Measurements from ENCODE around the gene SLC16A6. TPM values are rescaled to one million over a fixed set of nuclear protein-coding genes. Genes with fewer than 3 reads are reported as not detected.

SLC16A6 gene
- total RNA-seq, 2 donors from 2014 or later, result 0.41 to 1.2 TPM

DNA sequence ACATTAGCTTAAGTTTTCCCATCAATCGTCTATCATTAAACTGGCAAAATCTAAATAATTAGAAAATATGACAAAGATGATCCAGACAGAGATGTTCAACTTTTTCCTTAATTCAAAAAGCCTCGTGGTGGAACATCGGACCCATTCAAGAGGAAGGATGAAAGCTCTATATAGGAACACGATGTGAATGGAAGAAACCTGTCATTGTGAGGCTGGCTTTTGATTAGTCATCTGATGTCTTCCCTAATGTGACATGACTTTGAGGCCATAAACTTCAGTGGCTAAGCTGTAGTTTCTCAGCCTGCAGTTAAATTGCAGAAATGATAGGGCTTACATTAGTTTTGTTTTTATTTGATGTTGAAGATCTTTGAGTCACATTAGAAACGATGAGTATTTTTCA lies 42.0 kb downstream of the SLC16A6 start:
- peak overlapping the region; percentile 93 to 98 for H3K27ac ChIP-seq
- no peak for ATAC-seq (ENCODE audit: insufficient number of reproducible peaks, low FRiP score, low read depth)
- peaks cover 13% of the 10 kb centered on the region for H3K36me3 ChIP-seq
- H3K27me3 ChIP-seq (replicated peaks; ENCODE audit: insufficient read depth), result no peaks in the 10 kb centered on the region
- H3K9me3 ChIP-seq, result no peaks in the 10 kb centered on the region
- DNase-seq (ENCODE audit: low spot score), result no peak
- TF ChIP-seq, protein P1, sequence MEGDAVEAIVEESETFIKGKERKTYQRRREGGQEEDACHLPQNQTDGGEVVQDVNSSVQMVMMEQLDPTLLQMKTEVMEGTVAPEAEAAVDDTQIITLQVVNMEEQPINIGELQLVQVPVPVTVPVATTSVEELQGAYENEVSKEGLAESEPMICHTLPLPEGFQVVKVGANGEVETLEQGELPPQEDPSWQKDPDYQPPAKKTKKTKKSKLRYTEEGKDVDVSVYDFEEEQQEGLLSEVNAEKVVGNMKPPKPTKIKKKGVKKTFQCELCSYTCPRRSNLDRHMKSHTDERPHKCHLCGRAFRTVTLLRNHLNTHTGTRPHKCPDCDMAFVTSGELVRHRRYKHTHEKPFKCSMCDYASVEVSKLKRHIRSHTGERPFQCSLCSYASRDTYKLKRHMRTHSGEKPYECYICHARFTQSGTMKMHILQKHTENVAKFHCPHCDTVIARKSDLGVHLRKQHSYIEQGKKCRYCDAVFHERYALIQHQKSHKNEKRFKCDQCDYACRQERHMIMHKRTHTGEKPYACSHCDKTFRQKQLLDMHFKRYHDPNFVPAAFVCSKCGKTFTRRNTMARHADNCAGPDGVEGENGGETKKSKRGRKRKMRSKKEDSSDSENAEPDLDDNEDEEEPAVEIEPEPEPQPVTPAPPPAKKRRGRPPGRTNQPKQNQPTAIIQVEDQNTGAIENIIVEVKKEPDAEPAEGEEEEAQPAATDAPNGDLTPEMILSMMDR (IDR thresholded peaks at IDR 0.05), result no peak
- H3K4me1 ChIP-seq (ENCODE audit: control insufficient read depth in 1 of 2, low read depth in 2 of 2), result peaks cover 7 to 23% of the 10 kb centered on the region in 2 donors
- peak overlapping the region; percentile 97 for H3K4me3 ChIP-seq

- H3K4me3 ChIP-seq, result peak overlapping the region; percentile 97
- TF ChIP-seq, protein P1 (IDR thresholded peaks at IDR 0.05), result no peak
- H3K27ac ChIP-seq, result peak overlapping the region; percentile 93 to 98
- H3K27me3 ChIP-seq (replicated peaks; ENCODE audit: insufficient read depth), result no peaks in the 10 kb centered on the region
- H3K36me3 ChIP-seq, result peaks cover 13% of the 10 kb centered on the region
- ATAC-seq (ENCODE audit: insufficient number of reproducible peaks, low FRiP score, low read depth) (peak; percentile 64), DNase-seq (ENCODE audit: low spot score) (no peak)
- no peaks in the 10 kb centered on the region for H3K9me3 ChIP-seq
- peaks cover 7 to 23% of the 10 kb centered on the region in 2 donors for H3K4me1 ChIP-seq (ENCODE audit: control insufficient read depth in 1 of 2, low read depth in 2 of 2)
These were observed 42.6 kb downstream of the SLC16A6 start for GRCh38 chr17:68248199-68248825.

DNA sequence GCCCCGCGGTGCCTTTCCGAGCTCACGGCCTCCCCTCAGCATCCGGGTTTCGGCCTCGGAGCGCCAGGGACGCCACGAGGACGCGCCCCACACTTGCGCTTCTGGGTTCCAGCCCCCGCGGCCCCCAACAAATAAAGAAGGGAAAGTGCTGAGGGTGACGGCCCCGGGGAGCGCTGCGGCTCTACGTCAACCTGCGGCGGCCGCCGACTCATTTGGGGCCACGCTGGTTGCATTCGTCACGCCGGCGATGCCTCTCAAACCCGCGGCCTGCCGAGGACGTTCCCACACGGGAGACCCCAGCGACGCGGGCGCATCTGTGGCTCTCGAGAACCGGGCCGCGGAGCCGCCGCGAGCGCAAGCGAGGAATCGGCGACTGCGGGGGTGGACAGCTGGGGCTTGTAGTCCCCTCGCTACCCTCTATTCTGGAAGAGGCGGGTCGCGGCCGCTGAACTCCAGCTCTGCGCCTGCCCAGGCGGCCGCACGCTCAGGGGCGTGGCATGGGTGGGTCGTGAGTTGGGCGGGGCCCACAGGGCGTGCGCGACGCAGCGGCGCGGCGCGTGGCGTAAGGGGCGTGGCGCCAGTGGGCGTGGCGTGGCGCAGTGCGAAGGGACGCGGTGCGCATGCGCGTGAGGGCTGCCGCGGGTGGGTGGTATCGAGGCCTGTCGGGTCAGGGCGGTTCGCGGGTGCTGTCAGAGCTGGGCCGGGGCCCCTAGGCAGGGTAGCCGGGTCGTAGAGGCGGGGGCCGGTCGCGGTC lies 43.3 kb downstream of the SLC16A6 start, which contains the start of gene AMZ2:
Gene AMZ2 (plus strand): TSS at position 599 of the 754 bp plus-strand sequence. CDS start 2,145 bp downstream, outside the sequence.
- Histone ChIP-seq H3K4me3 (peak within 1 kb of the TSS; percentile 97), H3K4me1 (ENCODE audit: control insufficient read depth in 1 of 2, low read depth in 2 of 2) (peaks cover 7 to 23% of the 10 kb centered on the region in 2 donors), H3K9me3 (no peaks in the 10 kb centered on the region), H3K36me3 (peaks cover 13% of the 10 kb centered on the region), H3K27ac (peak within 1 kb of the TSS; percentile 93 to 98), H3K27me3 (replicated peaks; ENCODE audit: insufficient read depth) (no peaks in the 10 kb centered on the region)
- peak; percentile 91 for ATAC-seq (ENCODE audit: insufficient number of reproducible peaks, low FRiP score, low read depth)
- TF ChIP-seq, protein P1 (IDR thresholded peaks at IDR 0.05), result no peak
- DNase-seq (ENCODE audit: low spot score), result peak; percentile 74

DNA sequence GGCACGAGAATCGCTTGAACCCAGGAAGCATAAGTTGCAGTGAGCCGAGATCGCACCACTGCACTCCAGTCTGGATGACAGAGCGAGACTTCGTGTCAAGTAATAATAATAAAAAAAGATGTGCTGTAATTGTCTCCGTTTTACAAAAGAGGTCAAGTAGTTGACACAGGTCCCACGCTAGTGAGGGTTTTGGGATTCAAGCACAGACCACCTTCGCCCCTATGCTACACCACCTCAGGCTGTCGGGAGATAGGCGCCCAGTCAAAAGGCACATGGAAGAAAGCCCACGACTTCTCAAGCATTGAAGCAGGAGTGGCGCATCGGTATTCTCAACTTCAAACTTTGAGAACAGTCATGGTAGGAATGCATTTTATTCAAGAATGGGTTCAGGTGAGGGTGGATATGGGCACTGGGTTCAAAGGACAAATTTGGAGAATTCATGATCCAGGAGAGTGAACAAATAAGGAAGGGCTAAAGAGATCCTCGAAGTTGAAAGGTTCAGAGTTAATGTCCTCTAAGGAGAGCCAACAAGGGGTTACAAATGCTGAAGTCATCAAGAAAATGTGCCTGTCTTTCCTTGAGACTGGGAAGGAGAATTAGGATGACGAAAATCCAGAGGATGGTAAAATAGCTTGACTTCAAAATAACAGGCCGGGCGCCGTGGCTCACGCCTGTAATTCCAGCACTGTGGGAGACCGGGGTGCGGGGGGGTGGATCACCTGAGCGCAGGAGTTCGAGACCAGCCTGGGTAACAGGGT lies 44.5 kb downstream of the SLC16A6 start:
- TF ChIP-seq, protein P1 (IDR thresholded peaks at IDR 0.05), result no peak
- peaks cover 7 to 23% of the 10 kb centered on the region in 2 donors for H3K4me1 ChIP-seq (ENCODE audit: control insufficient read depth in 1 of 2, low read depth in 2 of 2)
- peak overlapping the region; percentile 97 for H3K4me3 ChIP-seq
- H3K9me3 ChIP-seq, result no peaks in the 10 kb centered on the region
- H3K27ac ChIP-seq, result no peak overlapping the region
- DNase-seq (ENCODE audit: low spot score), result no peak
- peaks cover 12% of the 10 kb centered on the region for H3K36me3 ChIP-seq
- no peak for ATAC-seq (ENCODE audit: insufficient number of reproducible peaks, low FRiP score, low read depth)
- no peaks in the 10 kb centered on the region for H3K27me3 ChIP-seq (replicated peaks; ENCODE audit: insufficient read depth)

All from thoracic aorta (tissue), 2 donors.